ENCODE results near the gene SPANXA1.
"Not testable (repeated sequence)": the region's sequence is repeated elsewhere in the genome, so short reads cannot be mapped to it uniquely, and the experiment has no call there.

DNA sequence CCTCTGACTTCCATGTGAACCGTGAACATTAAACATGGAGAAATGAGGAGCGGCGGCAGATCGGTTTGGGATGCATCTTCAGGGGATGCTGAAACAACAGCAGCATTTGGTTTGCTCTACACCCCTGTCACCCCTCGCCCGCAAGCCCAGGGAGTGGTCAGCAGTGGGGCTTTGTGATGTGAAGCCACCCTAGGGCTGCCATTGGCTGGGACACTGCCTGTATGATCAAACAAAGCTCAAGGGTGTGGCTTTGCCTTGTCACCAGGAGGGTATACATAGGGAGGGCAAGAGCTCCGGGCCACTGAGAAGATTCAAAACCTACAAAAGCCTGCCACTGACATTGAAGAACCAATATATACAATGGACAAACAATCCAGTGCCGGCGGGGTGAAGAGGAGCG is 4.9 kb upstream of the SPANXA1 start, which contains the start of gene SPANXA2:
- TF ChIP-seq, protein P1, sequence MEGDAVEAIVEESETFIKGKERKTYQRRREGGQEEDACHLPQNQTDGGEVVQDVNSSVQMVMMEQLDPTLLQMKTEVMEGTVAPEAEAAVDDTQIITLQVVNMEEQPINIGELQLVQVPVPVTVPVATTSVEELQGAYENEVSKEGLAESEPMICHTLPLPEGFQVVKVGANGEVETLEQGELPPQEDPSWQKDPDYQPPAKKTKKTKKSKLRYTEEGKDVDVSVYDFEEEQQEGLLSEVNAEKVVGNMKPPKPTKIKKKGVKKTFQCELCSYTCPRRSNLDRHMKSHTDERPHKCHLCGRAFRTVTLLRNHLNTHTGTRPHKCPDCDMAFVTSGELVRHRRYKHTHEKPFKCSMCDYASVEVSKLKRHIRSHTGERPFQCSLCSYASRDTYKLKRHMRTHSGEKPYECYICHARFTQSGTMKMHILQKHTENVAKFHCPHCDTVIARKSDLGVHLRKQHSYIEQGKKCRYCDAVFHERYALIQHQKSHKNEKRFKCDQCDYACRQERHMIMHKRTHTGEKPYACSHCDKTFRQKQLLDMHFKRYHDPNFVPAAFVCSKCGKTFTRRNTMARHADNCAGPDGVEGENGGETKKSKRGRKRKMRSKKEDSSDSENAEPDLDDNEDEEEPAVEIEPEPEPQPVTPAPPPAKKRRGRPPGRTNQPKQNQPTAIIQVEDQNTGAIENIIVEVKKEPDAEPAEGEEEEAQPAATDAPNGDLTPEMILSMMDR (IDR thresholded peaks at IDR 0.05), result not testable (repeated sequence)
- not testable (repeated sequence) for TF ChIP-seq JUN (CRISPR knock-in tag; IDR thresholded peaks at IDR 0.05); TEAD1 (CRISPR knock-in tag; IDR thresholded peaks at IDR 0.05); NR2C2 (CRISPR knock-in tag; IDR thresholded peaks at IDR 0.05); CREB1 (CRISPR knock-in tag; IDR thresholded peaks at IDR 0.05); CBFB (CRISPR knock-in tag; IDR thresholded peaks at IDR 0.05; ENCODE audit: low read depth)
- TF ChIP-seq, protein P2, sequence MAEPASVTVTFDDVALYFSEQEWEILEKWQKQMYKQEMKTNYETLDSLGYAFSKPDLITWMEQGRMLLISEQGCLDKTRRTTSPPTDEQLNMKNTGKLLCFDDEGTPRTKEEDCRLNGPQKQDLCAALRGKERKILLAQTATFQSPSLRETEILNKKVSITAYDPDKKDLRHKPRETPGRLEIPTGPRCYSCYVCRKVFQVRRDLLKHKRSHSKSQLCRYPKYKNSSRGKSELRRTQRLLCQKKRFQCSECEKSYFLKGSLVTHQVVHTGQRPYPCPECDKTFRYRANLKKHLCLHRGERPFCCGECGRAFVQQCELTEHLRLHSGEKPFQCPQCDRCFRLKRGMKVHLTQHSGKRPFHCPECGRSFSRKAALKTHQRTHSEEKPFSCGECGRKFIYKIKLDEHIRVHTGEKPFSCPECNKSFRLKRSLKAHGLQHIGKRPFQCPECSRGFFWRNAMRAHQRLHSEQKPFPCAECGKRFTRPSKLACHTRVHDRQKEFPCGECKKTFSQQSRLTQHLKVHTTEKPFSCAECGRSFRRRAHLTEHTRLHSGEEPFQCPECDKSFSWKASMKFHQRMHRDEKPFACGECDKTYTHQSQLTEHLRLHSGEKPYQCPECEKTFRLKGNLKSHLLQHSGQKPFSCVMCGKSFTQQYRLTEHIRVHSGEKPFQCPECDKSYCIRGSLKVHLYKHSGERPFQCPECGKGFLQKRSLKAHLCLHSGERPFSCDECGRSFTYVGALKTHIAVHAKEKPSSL (CRISPR knock-in tag; conservative IDR thresholded peaks at IDR 0.05), result not testable (repeated sequence)

Measured in WTC11 (cell line).